ENCODE results near the gene PKNOX2.
A peak's percentile ranks its signal among the peaks of the same experiment; 100 is the strongest.

GRCh38 chr11:125257190-125257579 lies 92.6 kb downstream of the PKNOX2 start:
- TF ChIP-seq CTCF (IDR thresholded peaks at IDR 0.05; ENCODE audit: low read length): 0 out of 2 replicates have a peak, but pooled peaks have one; percentile 11
- TF ChIP-seq EZH2 (optimal IDR thresholded peaks at IDR 0.05; ENCODE audit: low read depth, low read length): no peak
- no peak for TF ChIP-seq EZH2phosphoT487 (IDR thresholded peaks at IDR 0.05; ENCODE audit: low read length)
